ENCODE results near the gene REV3L. TPM values are rescaled to one million over a fixed set of nuclear protein-coding genes. Genes with fewer than 3 reads are reported as not detected.

Gene REV3L
- total RNA-seq, 4 donors from 2014 or later, result 40.7 to 84.1 (median 52.6) TPM

GRCh38 chr6:111411046-111411445 lies 72.0 kb downstream of the REV3L start:
- no peak for ATAC-seq
- TF ChIP-seq POLR2AphosphoS5 (IDR thresholded peaks at IDR 0.05), result no peak
- TF ChIP-seq EP300 (IDR thresholded peaks at IDR 0.05), result no peak
- no peak for TF ChIP-seq CTCF (IDR thresholded peaks at IDR 0.05)
- no peak for TF ChIP-seq POLR2A (IDR thresholded peaks at IDR 0.05)
- Histone ChIP-seq H3K27me3 (no peaks in the 10 kb centered on the region), H3K27ac (peak overlapping the region in 2 of 4 donors; percentile 6 to 37), H3K36me3 (peaks cover 0 to 50% of the 10 kb centered on the region in 2 donors), H3K9me3 (no peaks in the 10 kb centered on the region), H3K4me1 (peaks cover 0 to 25% (median 5%) of the 10 kb centered on the region in 3 donors), H3K4me3 (no peak overlapping the region)
- WGBS, 2 donors (ENCODE audit: low coverage in 1 of 2), result 87 to 92% methylated on average over 4 of the region's 4 CpGs

- no peak for TF ChIP-seq POLR2AphosphoS5 (IDR thresholded peaks at IDR 0.05)
- TF ChIP-seq EP300 (IDR thresholded peaks at IDR 0.05), result no peak
- TF ChIP-seq CTCF (IDR thresholded peaks at IDR 0.05), result no peak
- TF ChIP-seq POLR2A (IDR thresholded peaks at IDR 0.05), result no peak
- WGBS, 2 donors (ENCODE audit: low coverage in 1 of 2), result 59 to 67% methylated on average over 3 of the region's 3 CpGs
- Histone ChIP-seq H3K9me3 (no peaks in the 10 kb centered on the region), H3K27ac (peak overlapping the region in 1 of 4 donors; percentile 37), H3K4me1 (peaks cover 0 to 20% (median 4%) of the 10 kb centered on the region in 3 donors), H3K27me3 (no peaks in the 10 kb centered on the region), H3K36me3 (peaks cover 0 to 47% of the 10 kb centered on the region in 2 donors), H3K4me3 (no peak overlapping the region)
- no peak for ATAC-seq
These were observed 72.6 kb downstream of the REV3L start for GRCh38 chr6:111410371-111410770.

GRCh38 chr6:111409430-111409829 lies 73.6 kb downstream of the REV3L start:
- H3K4me1 ChIP-seq, result peaks cover 0 to 11% (median 0%) of the 10 kb centered on the region in 3 donors
- H3K36me3 ChIP-seq, result peaks cover 0 to 49% of the 10 kb centered on the region in 2 donors
- H3K27ac ChIP-seq, result no peak overlapping the region
- no peak for ATAC-seq
- no peak for TF ChIP-seq POLR2AphosphoS5 (IDR thresholded peaks at IDR 0.05)
- no peak for TF ChIP-seq CTCF (IDR thresholded peaks at IDR 0.05)
- TF ChIP-seq POLR2A (IDR thresholded peaks at IDR 0.05), result no peak
- no peak for TF ChIP-seq EP300 (IDR thresholded peaks at IDR 0.05)
- H3K9me3 ChIP-seq, result no peaks in the 10 kb centered on the region
- H3K4me3 ChIP-seq, result no peak overlapping the region
- WGBS, 2 donors (ENCODE audit: low coverage in 1 of 2), result 88% methylated on average over 1 of the region's 1 CpG; no CpG with 5 or more reads in 1 of the 2 donors
- no peaks in the 10 kb centered on the region for H3K27me3 ChIP-seq

- WGBS, 2 donors (ENCODE audit: low coverage in 1 of 2), result 71 to 79% methylated on average over 4 of the region's 4 CpGs
- peaks cover 0 to 67% of the 10 kb centered on the region in 2 donors for H3K36me3 ChIP-seq
- H3K4me3 ChIP-seq, result no peak overlapping the region
- H3K9me3 ChIP-seq, result no peaks in the 10 kb centered on the region
- no peak for ATAC-seq
- H3K4me1 ChIP-seq, result peaks cover 0 to 7% (median 0%) of the 10 kb centered on the region in 3 donors
- no peaks in the 10 kb centered on the region for H3K27me3 ChIP-seq
- no peak overlapping the region for H3K27ac ChIP-seq
- TF ChIP-seq CTCF (IDR thresholded peaks at IDR 0.05), result no peak
- TF ChIP-seq POLR2A (IDR thresholded peaks at IDR 0.05), result no peak
- no peak for TF ChIP-seq POLR2AphosphoS5 (IDR thresholded peaks at IDR 0.05)
- TF ChIP-seq EP300 (IDR thresholded peaks at IDR 0.05), result no peak
These were observed 75.3 kb downstream of the REV3L start for GRCh38 chr6:111407686-111408085.

GRCh38 chr6:111406200-111406721 lies 76.8 kb downstream of the REV3L start:
- Histone ChIP-seq H3K27ac (peak overlapping the region in 2 of 4 donors; percentile 2 to 30), H3K4me1 (peaks cover 0 to 7% (median 0%) of the 10 kb centered on the region in 3 donors), H3K9me3 (no peaks in the 10 kb centered on the region), H3K27me3 (no peaks in the 10 kb centered on the region), H3K4me3 (no peak overlapping the region), H3K36me3 (peaks cover 0 to 81% of the 10 kb centered on the region in 2 donors)
- WGBS, 2 donors (ENCODE audit: low coverage in 1 of 2), result 83% methylated on average over 3 of the region's 3 CpGs
- TF ChIP-seq POLR2A (IDR thresholded peaks at IDR 0.05), result no peak
- TF ChIP-seq EP300 (IDR thresholded peaks at IDR 0.05), result no peak
- TF ChIP-seq POLR2AphosphoS5 (IDR thresholded peaks at IDR 0.05), result no peak
- TF ChIP-seq CTCF (IDR thresholded peaks at IDR 0.05), result no peak
- ATAC-seq, result peak; percentile 66
